Thyroid gland (tissue), 4 donors: ENCODE measurements around the gene CHDH.

ENCODE experiments used
- POLR2A ChIP-seq, 2 donors: fragments of 450-650 bp; IDR thresholded peaks; one replicate each; pipeline ENCODE4 v1.6.1; 2017; ENCODE audit warnings: antibody characterized with exemption in 2 of 2, mild to moderate bottlenecking in 2 of 2, moderate library complexity in 1 of 2
- TF ChIP-seq, protein P1 (sequence below), 6 experiments: fragments of 200-600 bp in 3 of 6; fragments of 450-650 bp in 3 of 6; sonication (generic) in 3 of 6; IDR thresholded peaks; one replicate each; pipeline ENCODE4 v1.5.1; 2016 to 2019; ENCODE audit warnings: antibody characterized with exemption in 6 of 6, mild to moderate bottlenecking in 2 of 6, inconsistent platforms in 1 of 6, moderate library complexity in 1 of 6

DNA sequence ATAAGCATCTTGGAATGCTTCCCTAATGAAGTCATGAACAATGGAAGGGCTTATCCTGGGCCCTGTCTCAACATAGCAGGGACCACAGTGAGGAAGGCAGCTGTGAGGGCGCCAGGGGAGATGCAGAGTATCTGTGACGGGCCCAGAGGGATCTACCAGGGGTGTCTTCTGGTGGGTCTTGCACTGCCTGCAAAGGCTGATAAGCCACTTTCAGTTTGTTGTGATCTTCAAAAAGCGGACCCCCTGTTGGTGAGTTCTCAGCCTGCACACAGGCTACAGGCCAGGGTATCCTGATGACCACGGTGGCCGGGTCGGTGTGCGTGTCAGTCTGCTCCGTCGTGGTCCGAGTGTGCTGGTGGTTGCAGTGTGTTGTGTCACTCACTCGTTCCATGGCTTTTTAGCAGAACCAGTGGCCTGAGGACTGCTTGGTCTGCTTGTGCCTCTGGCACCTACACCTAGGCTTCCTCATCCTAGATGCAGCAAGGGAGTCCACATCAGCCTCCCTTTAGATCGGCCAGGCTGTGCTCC lies 46.8 kb downstream of the CHDH start:
- TF ChIP-seq, protein P1, sequence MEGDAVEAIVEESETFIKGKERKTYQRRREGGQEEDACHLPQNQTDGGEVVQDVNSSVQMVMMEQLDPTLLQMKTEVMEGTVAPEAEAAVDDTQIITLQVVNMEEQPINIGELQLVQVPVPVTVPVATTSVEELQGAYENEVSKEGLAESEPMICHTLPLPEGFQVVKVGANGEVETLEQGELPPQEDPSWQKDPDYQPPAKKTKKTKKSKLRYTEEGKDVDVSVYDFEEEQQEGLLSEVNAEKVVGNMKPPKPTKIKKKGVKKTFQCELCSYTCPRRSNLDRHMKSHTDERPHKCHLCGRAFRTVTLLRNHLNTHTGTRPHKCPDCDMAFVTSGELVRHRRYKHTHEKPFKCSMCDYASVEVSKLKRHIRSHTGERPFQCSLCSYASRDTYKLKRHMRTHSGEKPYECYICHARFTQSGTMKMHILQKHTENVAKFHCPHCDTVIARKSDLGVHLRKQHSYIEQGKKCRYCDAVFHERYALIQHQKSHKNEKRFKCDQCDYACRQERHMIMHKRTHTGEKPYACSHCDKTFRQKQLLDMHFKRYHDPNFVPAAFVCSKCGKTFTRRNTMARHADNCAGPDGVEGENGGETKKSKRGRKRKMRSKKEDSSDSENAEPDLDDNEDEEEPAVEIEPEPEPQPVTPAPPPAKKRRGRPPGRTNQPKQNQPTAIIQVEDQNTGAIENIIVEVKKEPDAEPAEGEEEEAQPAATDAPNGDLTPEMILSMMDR (IDR thresholded peaks at IDR 0.05): no peak
- no peak for TF ChIP-seq POLR2A (IDR thresholded peaks at IDR 0.05)
